GM12801 (cell line): ENCODE measurements around the gene APOD.

Experiments used
- CTCF ChIP-seq: IDR thresholded peaks from one replicate; pipeline ENCODE4 v1.5.1; 2011; ENCODE audit warnings: control low read depth; ENCODE audit not compliant: insufficient read length; ENCODE audit errors: extremely low read depth

APOD gene

GRCh38 chr3:195573611-195574496 is 9.9 kb downstream of the APOD start:
- TF ChIP-seq CTCF = no peak

- no peak for TF ChIP-seq CTCF
These were observed 12.4 kb downstream of the APOD start for GRCh38 chr3:195571361-195571760.

- no peak for TF ChIP-seq CTCF
These were observed 12.8 kb downstream of the APOD start for GRCh38 chr3:195570912-195571311.

- no peak for TF ChIP-seq CTCF
These were observed 13.4 kb downstream of the APOD start for GRCh38 chr3:195570344-195570743.

- TF ChIP-seq CTCF = no peak
These were observed 15.1 kb downstream of the APOD start for GRCh38 chr3:195568630-195569029.

GRCh38 chr3:195566797-195567196 is 16.9 kb downstream of the APOD start:
- TF ChIP-seq CTCF = no peak

- TF ChIP-seq CTCF = no peak
These were observed 18.0 kb downstream of the APOD start for GRCh38 chr3:195565716-195566115.

- TF ChIP-seq CTCF = no peak
These were observed 20.4 kb downstream of the APOD start for GRCh38 chr3:195563317-195563716.
